ENCODE data around the gene MTMR2. TPM values are rescaled to one million over a fixed set of nuclear protein-coding genes. Genes with fewer than 3 reads are reported as not detected.

Gene MTMR2
- polyA plus RNA-seq, 2 of the 4 experiments (the other 2 are of a cell fraction): 22.2 to 28.7 TPM

DNA sequence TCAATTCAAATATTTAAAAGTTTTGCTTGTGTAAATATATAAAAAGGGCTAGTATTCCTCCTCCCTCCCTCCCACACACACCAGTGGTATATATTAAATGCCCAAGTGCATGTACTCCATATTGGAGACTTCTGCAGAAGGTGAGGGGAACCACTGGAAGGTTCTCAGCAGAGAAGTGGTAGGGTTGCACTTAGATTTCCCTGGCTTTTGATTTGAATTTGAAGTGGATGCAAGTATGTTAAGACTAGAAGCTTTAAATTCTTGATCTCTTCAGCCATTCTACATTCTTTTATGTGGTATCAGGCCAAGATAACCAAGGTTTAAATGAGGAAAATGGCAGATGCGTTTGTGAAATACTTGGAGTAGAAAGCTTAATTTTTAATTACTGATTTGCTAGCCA is 90.5 kb downstream of the MTMR2 start:
- peaks cover 6% of the 10 kb centered on the region; the same call in 2 of the 3 replicates for H3K4me1 ChIP-seq
- POLR2A ChIA-PET: no interaction called here
- H3K4me3 ChIP-seq: no peak overlapping the region
- H3K4me2 ChIP-seq: no peak overlapping the region
- DNase-seq (ENCODE audit: low read depth in 1 of 2, low spot score in 1 of 2) (no peak), FAIRE-seq (no peak), ATAC-seq (no peak)
- TF ChIP-seq HOXB13 (CRISPR knock-in tag; IDR thresholded peaks at IDR 0.05; ENCODE audit: low read depth): no peak
- H3K27ac ChIP-seq: no peak overlapping the region
- H3K9me3 ChIP-seq: no peaks in the 10 kb centered on the region
- 100% methylated on average over 1 of the region's 1 CpG for WGBS (ENCODE audit: missing lambda C conversion rate)
- CTCF ChIA-PET: interaction anchor here (0.7 to 6.1 kb wide), 6 partner anchors 10 to 561 kb away, joined by 3 to 38 read pairs (median 3); no protein-coding TSS in a partner anchor

DNA sequence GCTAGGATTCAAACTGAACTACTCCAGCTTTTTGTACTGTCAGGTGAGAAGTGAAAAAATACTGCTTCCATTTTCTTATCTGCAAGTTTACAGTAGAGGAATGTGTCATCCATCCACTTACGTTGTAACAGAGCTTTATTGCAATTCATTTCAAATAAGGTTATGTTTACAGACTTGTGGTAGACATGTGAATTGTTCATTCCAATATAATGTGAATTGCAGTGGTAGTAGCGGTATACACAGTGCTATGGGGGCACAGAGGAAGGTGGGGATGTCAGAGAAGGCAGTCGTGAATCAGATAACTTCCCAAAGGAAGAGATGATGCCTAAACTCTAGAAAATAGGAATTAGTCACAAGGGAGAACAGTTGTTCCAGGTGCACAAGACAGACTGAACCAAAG is 91.1 kb downstream of the MTMR2 start:
- ChIA-PET CTCF (interaction anchor here (0.7 to 6.1 kb wide), 4 partner anchors 9 to 562 kb away, joined by 3 to 38 read pairs (median 3); no protein-coding TSS in a partner anchor), POLR2A (interaction anchor here (0.6 kb wide), 1 partner anchor 18 kb away, joined by 5 read pairs; no protein-coding TSS in a partner anchor)
- H3K4me3 ChIP-seq: no peak overlapping the region
- no peak overlapping the region for H3K27ac ChIP-seq
- no peak for DNase-seq (ENCODE audit: low read depth in 1 of 2, low spot score in 1 of 2)
- FAIRE-seq: no peak
- no peaks in the 10 kb centered on the region for H3K9me3 ChIP-seq
- peaks cover 6% of the 10 kb centered on the region; the same call in 2 of the 3 replicates for H3K4me1 ChIP-seq
- TF ChIP-seq ZC3H11A (IDR thresholded peaks at IDR 0.05) (no peak), HEYL (CRISPR knock-in tag; IDR thresholded peaks at IDR 0.05) (no peak), EP300 (IDR thresholded peaks at IDR 0.05) (no peak), ESRRA (IDR thresholded peaks at IDR 0.05; ENCODE audit: borderline replicate concordance, low read length) (no peak), BHLHE40 (IDR thresholded peaks at IDR 0.05; ENCODE audit: low read depth, low read length) (no peak), KDM5A (IDR thresholded peaks at IDR 0.05) (no peak), JUNB (IDR thresholded peaks at IDR 0.05) (no peak), CEBPB (IDR thresholded peaks at IDR 0.05) (no peak), HOXB13 (CRISPR knock-in tag; IDR thresholded peaks at IDR 0.05; ENCODE audit: low read depth) (no peak), EHF (CRISPR knock-in tag; IDR thresholded peaks at IDR 0.05) (no peak), FOSB (CRISPR knock-in tag; IDR thresholded peaks at IDR 0.05) (no peak), SMC3 (IDR thresholded peaks at IDR 0.05) (no peak), CBX2 (IDR thresholded peaks at IDR 0.05; ENCODE audit: borderline replicate concordance, low read depth) (no peak), MAFK (IDR thresholded peaks at IDR 0.05; ENCODE audit: partially characterized antibody) (no peak), MYC (IDR thresholded peaks at IDR 0.05; ENCODE audit: borderline replicate concordance, low read length) (no peak), CHD4 (IDR thresholded peaks at IDR 0.05; ENCODE audit: borderline replicate concordance) (no peak), RFX5 (IDR thresholded peaks at IDR 0.05) (no peak)
- TF ChIP-seq, protein P1, sequence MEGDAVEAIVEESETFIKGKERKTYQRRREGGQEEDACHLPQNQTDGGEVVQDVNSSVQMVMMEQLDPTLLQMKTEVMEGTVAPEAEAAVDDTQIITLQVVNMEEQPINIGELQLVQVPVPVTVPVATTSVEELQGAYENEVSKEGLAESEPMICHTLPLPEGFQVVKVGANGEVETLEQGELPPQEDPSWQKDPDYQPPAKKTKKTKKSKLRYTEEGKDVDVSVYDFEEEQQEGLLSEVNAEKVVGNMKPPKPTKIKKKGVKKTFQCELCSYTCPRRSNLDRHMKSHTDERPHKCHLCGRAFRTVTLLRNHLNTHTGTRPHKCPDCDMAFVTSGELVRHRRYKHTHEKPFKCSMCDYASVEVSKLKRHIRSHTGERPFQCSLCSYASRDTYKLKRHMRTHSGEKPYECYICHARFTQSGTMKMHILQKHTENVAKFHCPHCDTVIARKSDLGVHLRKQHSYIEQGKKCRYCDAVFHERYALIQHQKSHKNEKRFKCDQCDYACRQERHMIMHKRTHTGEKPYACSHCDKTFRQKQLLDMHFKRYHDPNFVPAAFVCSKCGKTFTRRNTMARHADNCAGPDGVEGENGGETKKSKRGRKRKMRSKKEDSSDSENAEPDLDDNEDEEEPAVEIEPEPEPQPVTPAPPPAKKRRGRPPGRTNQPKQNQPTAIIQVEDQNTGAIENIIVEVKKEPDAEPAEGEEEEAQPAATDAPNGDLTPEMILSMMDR (IDR thresholded peaks at IDR 0.05): no peak
- TF ChIP-seq, protein P2, sequence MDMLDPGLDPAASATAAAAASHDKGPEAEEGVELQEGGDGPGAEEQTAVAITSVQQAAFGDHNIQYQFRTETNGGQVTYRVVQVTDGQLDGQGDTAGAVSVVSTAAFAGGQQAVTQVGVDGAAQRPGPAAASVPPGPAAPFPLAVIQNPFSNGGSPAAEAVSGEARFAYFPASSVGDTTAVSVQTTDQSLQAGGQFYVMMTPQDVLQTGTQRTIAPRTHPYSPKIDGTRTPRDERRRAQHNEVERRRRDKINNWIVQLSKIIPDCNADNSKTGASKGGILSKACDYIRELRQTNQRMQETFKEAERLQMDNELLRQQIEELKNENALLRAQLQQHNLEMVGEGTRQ (IDR thresholded peaks at IDR 0.05): no peak
- 68% methylated on average over 3 of the region's 3 CpGs for WGBS (ENCODE audit: missing lambda C conversion rate)
- ATAC-seq: no peak
- no peak overlapping the region for H3K4me2 ChIP-seq

DNA sequence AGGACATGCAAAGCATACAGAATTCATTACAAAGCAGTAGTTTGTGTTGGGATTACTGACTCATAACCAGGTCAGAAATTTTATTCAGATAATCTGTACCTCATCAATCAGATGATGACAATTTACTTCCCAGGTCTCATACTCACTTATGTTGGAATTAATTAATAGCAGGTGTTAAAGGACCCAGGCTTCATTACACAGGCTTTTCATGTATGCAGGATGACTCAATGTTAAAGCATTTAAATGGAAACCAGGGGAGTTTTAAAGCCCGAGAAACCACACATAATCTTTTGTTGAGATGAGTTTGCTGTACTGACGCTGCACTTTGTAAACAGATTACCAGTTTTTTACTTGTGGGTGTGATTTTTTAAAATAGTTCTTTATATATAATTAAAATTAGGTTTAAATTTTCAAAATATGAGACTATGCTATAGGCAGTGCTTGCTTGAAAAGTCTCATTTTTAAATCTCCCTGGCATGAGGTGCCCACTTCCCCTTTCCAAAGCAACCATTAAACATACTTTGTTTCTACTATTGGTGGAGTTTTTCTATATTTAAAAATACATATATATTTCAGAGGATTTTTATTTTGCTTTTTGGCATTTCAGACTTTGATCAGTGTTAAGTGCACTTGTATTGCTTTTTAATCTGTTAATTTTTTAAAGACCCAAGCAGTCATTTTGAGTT is 92.6 kb downstream of the MTMR2 start:
- CTCF ChIA-PET: no interaction called here
- ATAC-seq (no peak), DNase-seq (ENCODE audit: low read depth in 1 of 2, low spot score in 1 of 2) (no peak), FAIRE-seq (no peak)
- no peak overlapping the region for H3K4me3 ChIP-seq
- POLR2A ChIA-PET: no interaction called here
- no peak overlapping the region for H3K4me2 ChIP-seq
- peaks cover 6% of the 10 kb centered on the region; the same call in 2 of the 3 replicates for H3K4me1 ChIP-seq
- no peak overlapping the region for H3K27ac ChIP-seq
- H3K9me3 ChIP-seq: no peaks in the 10 kb centered on the region
- WGBS (ENCODE audit: missing lambda C conversion rate): 37% methylated on average over 2 of the region's 2 CpGs
- TF ChIP-seq ZNF302 (CRISPR knock-in tag; IDR thresholded peaks at IDR 0.05) (no peak), RAD21 (conservative IDR thresholded peaks at IDR 0.05 in 1 of 2, IDR thresholded peaks at IDR 0.05 in 1 of 2) (no peak), KDM1A (IDR thresholded peaks at IDR 0.05; ENCODE audit: low read depth) (no peak), NFE2L2 (conservative IDR thresholded peaks at IDR 0.05; ENCODE audit: low read length) (no peak), HOXA7 (CRISPR knock-in tag; IDR thresholded peaks at IDR 0.05) (no peak), POLR2A (IDR thresholded peaks at IDR 0.05; ENCODE audit: low read length) (no peak), ZSCAN20 (CRISPR knock-in tag; IDR thresholded peaks at IDR 0.05) (no peak), CEBPB (IDR thresholded peaks at IDR 0.05) (no peak), CHD2 (IDR thresholded peaks at IDR 0.05; ENCODE audit: low read length, partially characterized antibody) (no peak), RNF2 (IDR thresholded peaks at IDR 0.05; ENCODE audit: borderline replicate concordance, low read depth) (no peak), RCOR1 (IDR thresholded peaks at IDR 0.05; ENCODE audit: low read depth, low read length) (no peak), FOSB (CRISPR knock-in tag; IDR thresholded peaks at IDR 0.05) (no peak), TP53 (CRISPR knock-in tag; IDR thresholded peaks at IDR 0.05) (no peak), PHF8 (IDR thresholded peaks at IDR 0.05; ENCODE audit: borderline replicate concordance, low read depth) (no peak)
- TF ChIP-seq, protein P3, sequence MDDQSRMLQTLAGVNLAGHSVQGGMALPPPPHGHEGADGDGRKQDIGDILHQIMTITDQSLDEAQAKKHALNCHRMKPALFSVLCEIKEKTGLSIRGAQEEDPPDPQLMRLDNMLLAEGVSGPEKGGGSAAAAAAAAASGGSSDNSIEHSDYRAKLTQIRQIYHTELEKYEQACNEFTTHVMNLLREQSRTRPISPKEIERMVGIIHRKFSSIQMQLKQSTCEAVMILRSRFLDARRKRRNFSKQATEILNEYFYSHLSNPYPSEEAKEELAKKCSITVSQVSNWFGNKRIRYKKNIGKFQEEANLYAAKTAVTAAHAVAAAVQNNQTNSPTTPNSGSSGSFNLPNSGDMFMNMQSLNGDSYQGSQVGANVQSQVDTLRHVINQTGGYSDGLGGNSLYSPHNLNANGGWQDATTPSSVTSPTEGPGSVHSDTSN (IDR thresholded peaks at IDR 0.05): no peak
